Hematopoietic multipotent progenitor cell treated with erythropoietin and hydrocortisone succinate and interleukin-3 and kit ligand, for 8 days (in vitro differentiated cells): Measurements from ENCODE around the gene TIMM21.

ENCODE experiments used
- DNase-seq: peaks from one replicate; pipeline ENCODE4 v3.0.0-alpha.2; 2015

Gene TIMM21

GRCh38 chr18:74148543-74149070 lies 284 bp downstream of the TIMM21 start:
- no peak for DNase-seq

DNA sequence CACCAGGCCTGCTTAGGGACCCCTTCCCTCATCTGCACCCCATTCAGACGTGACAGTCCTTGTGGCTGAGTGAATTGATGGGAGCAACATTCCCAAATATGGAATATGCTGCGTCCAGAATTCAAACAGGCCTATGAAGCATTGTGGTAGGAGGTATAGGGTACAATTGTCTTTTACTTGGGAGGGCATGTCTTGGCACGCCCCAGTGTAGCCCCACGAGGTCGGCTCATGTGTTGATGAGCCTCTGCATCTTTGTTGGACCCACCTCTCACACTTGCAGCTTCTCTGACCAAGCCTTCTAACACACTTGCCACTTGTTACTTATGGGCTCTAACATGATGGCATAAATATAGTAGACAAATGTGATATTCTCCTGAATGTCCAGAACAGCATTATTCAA lies 1.6 kb downstream of the TIMM21 start:
- DNase-seq = peak; percentile 57

- no peak for DNase-seq
These were observed 3.9 kb downstream of the TIMM21 start for GRCh38 chr18:74152270-74152669.

GRCh38 chr18:74152857-74153256 lies 4.5 kb downstream of the TIMM21 start:
- peak; percentile 32 for DNase-seq

GRCh38 chr18:74153377-74153776 lies 5.1 kb downstream of the TIMM21 start:
- no peak for DNase-seq

GRCh38 chr18:74153793-74154192 lies 5.5 kb downstream of the TIMM21 start:
- DNase-seq = no peak

- DNase-seq = no peak
These were observed 6.4 kb downstream of the TIMM21 start for GRCh38 chr18:74154716-74155115.

DNA sequence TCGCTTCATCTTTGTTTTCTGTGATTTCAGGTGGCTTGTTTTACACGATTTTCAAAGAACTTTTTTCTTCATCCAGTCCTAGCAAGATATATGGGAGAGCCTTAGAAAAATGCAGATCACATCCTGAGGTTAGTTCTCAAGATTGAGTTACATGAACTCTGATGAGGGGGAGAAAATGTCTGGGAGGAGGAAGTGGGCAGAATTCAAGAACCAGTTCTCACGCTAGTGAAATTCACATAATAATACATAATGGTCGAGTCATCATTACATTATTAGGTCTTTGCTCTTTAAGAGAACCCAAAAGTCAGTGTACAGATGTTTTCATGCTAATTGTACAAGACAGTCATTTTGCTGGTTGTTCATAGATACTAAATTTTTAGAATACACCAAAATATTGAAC lies 7.0 kb downstream of the TIMM21 start:
- DNase-seq = no peak

DNA sequence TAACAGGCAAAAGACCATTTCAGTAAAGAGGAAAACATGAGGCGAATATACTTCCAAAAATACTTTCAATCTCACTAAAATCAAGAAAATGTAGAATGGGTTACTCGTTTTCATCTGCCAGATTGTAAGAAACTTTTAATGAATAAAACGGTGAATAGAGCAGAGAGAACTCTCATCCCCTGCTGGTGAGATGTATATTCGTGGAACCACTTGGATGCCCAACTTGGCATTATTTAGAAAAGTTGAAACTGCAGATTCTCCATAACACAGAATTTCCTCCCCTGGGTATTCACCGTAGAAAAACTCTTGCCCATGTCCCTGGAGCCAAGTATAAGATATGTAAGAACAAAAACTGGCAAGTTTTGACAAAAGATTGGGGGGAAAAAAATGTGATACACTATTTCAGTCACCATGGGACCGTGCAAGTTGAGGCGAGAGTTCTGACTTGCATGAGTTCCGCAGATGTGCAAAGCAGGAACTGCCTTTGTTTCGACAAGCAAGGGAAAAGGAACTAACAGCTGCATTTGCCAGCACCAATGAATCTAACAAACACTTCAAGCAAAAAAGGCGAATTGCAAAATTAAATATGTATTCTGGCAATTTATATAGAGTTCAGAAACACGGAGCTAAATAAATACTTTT lies 14.8 kb downstream of the TIMM21 start:
- DNase-seq = no peak

DNA sequence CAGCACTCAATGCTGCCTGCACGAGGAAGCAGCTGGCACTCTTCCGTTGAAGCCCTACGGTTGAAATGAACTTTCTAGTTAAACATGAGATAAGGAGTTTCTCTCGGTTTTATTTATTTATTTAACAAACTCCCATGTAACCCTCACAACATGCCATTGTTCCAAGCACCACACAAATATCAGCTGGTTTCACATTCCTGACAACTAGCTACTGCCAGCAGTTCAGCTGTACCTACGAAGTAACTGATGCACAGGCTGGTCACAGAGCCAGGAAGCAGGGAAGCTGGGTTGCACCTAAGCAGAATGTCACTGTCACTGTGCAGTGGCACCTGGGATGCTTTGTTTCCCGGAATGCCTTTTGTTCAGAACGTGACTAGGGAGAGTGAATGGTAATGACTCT lies 18.1 kb downstream of the TIMM21 start:
- no peak for DNase-seq

- no peak for DNase-seq
These were observed 23.7 kb downstream of the TIMM21 start for GRCh38 chr18:74171910-74172606.

DNA sequence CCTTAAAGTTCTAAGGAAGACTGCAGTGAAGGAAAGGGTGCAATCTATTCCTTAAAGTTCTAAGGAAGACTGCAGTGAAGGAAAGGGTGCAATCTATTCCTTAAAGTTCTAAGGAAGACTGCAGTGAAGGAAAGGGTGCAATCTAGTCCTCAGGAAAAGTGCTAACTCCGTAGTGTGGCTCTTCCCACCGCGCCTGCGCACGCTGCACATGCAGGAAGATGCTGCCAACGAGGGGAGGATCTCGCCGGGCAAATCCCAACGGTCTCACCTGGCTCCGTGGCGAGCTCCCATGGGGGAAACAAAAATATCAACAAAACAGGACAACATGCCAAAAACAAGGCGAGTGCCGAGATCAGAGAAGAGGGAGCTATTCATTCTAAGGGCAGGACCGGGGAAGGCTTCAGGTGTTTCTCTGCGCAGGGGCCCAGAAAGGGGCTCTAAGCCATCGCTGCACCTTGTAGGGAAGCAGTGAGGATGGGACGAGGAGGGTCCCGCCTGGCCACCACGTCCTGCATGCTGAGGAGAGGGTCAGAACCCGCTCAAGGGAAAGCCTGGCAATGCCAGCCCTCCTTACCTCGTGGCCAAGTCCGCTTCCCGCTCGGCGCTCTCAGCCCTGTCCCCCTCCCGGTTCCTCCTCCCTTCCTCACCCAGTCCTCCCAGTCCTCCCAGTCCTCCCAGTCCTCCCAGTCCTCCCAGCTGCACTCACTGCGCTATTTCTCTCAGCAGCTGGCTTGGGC lies 24.5 kb downstream of the TIMM21 start:
- no peak for DNase-seq

GRCh38 chr18:74173434-74173750 lies 25.1 kb downstream of the TIMM21 start:
- DNase-seq = no peak

DNA sequence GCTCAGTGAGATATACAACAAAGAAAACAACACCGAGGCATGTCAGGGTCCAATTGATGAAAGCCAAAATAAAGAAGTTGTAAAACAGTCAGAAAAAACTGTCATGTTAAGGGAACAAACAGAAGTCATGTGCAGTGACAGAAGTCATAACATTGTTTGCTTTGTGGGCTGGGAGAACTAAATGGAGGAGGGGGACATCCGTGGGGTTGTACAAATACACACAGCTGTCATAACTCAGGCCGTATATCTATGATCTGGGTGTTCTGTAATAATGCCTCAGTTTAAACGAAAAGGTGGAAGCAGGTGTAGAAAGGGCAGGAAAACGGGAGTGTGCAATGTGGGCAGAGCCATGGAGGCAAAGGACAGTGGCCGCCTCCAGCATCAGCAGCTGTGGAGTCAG lies 27.3 kb downstream of the TIMM21 start:
- no peak for DNase-seq

DNA sequence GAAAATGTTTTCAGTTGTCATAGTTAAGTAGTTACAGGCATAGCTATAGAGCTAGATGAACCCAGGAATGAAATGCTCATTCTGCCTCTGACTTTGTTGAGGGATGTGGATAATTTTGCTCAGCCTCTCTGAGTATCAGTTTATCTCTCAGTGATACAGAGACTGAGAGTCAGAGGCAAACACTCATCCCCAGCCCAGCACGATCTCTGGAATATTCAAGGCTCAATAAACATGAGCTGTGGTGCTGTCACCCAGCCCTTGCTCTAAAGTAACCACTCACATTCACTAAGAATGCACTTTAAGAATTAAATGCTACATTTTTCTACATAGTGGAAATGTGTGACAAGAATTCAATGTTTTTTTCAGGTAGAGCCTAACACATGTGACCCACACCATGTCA lies 30.6 kb downstream of the TIMM21 start:
- no peak for DNase-seq

DNA sequence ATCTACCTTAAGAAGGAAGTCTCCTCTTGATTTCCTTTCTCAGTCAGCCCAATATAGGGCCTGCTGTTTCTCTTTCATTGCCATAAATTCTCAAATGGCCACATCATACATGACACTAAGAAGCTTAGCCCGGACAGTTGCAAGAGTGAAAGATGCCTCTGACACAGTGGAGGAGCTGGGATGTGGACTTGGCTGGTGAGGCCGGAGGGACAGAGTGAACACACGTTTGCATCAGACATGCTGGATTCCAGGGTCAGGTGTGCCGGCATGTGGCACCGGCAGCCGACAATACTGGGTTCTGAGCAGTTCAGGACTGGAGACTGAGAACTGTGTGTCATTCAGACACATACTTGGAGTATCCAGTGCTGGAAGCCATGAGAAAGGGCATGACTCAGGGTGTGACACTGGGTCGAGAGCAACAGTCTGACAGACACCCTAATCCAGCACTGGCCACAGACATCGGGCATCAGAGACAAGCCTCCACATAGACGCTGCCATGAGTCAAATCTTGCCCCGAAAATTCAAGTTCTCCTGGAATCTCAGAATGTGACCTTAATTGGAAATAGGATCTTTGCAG lies 31.4 kb downstream of the TIMM21 start:
- DNase-seq = no peak

DNA sequence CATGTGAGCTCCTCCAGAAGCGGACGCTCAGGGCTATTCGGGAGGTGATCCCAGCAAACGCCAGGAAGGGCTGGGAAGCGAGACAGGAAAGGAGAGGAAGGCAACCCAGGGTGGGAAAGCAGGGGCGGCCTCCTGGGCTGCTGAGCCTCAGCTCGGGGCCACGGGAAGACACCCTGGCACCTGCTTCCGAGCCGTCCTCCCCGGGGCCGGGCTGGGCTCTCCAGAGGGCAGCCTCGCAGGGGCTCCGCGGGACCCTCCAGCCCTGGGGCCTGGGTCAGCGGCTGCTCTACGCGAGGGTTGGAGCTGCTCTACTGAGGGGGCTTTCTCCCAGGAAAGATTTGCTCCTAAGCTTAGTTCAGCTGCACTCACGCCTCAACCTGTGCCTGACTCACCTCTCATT lies 34.0 kb downstream of the TIMM21 start:
- DNase-seq = no peak

- DNase-seq = no peak
These were observed 34.8 kb downstream of the TIMM21 start for GRCh38 chr18:74183130-74183529.

DNA sequence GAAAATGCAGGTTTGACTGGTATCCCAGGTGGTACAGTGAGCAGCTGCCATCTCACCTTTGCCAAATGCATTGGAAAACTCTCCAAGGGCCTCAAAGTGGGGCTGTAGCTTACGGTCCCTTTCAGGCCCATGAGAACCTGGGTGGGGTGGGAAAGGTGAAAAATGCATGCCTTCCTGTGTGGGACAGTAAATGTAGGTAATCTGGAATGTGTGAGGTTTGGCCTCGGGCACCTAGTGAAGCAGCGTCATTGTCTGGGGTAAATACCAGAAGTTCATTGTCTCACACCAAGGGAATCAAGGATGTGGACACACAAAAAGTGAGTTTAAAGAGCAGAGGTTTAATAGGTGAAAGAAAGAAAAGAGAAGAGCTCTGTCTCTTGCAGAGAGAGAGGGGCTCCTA lies 36.6 kb downstream of the TIMM21 start:
- no peak for DNase-seq

GRCh38 chr18:74185860-74186259 lies 37.5 kb downstream of the TIMM21 start:
- no peak for DNase-seq

DNA sequence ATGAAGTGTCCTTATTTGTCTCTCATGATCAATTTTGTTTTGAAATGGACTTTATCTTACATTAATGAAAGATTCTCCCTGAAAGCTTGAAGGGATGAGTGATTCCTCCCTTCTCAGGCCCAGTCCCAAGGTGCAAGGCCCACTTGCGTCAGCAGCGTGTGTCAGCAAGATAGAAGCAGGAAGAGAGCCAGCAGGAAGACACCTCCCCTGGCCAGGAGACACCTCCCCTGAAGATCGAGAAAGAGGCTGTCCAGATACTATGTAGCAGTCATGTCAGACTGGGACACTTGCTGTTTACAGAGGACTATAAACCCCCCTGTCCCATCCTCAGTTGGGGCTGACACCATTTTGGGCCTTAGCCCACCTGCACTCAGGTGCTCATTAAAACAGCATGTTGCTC lies 38.3 kb downstream of the TIMM21 start:
- DNase-seq = no peak

- DNase-seq = no peak
These were observed 41.8 kb downstream of the TIMM21 start for GRCh38 chr18:74190086-74190485.

DNA sequence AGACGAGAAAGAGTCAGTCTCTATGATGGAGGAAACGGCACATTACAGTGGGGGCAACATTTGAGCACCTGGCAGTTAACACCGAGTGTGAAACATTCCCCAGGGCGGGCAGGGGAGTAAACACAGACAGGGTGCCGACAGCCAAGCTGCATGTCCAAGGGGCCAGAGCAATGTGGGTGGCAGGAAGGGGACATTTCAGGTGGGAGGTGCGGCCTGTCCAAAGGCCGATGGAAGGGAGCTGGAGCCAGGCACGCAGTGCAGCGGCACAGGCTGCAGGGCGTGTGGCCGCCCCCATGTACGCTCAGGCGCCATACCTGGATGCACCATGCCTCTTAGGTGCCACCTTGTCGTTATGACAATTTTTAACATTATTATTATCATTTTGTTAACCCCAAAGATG lies 43.3 kb downstream of the TIMM21 start:
- no peak for DNase-seq

- no peak for DNase-seq
These were observed 46.4 kb downstream of the TIMM21 start for GRCh38 chr18:74194691-74195090.
